NT2/D1 (cell line): Measurements from ENCODE around the gene ADAP2.
"Not testable (repeated sequence)": the region's sequence is repeated elsewhere in the genome, so short reads cannot be mapped to it uniquely, and the experiment has no call there.

Source experiments
- DNase-seq: peaks from one replicate; pipeline ENCODE4 v3.0.0-alpha.2; 2011; ENCODE audit warnings: low read depth, low spot score
- H3K27me3 ChIP-seq: 2 replicates; pipeline ENCODE4 v1.6.0; 2011; ENCODE audit warnings: mild to moderate bottlenecking; ENCODE audit not compliant: insufficient read length, insufficient read depth
- H3K36me3 ChIP-seq: 2 replicates; pipeline ENCODE4 v1.6.1; 2011; ENCODE audit warnings: mild to moderate bottlenecking, low read length, mixed read lengths; ENCODE audit not compliant: insufficient read depth, insufficient read length
- H3K4me1 ChIP-seq: 2 replicates; pipeline ENCODE4 v1.5.1; 2011; ENCODE audit not compliant: insufficient read depth, insufficient read length
- H3K4me3 ChIP-seq: 2 replicates; pipeline ENCODE4 v1.5.1; 2011; ENCODE audit warnings: low read depth; ENCODE audit not compliant: insufficient read length
- H3K9ac ChIP-seq: 2 replicates; pipeline ENCODE4 v1.6.0; 2011; ENCODE audit warnings: low read depth; ENCODE audit not compliant: insufficient read length
- H3K9me3 ChIP-seq: 2 replicates; pipeline ENCODE4 v1.5.1; 2011; ENCODE audit warnings: mild to moderate bottlenecking, low read length; ENCODE audit not compliant: insufficient read depth
- SUZ12 ChIP-seq: IDR thresholded peaks from 2 replicates; pipeline ENCODE4 v1.6.1; 2011; ENCODE audit not compliant: insufficient read length, insufficient read depth; ENCODE audit errors: extremely low read depth
- YY1 ChIP-seq: IDR thresholded peaks from 2 replicates; pipeline ENCODE4 v1.6.1; 2011; ENCODE audit not compliant: insufficient read length, insufficient read depth
- ZNF274 ChIP-seq: IDR thresholded peaks from 2 replicates; pipeline ENCODE4 v1.6.1; 2011; ENCODE audit warnings: mild to moderate bottlenecking, low read depth, low read length

Gene ADAP2

DNA sequence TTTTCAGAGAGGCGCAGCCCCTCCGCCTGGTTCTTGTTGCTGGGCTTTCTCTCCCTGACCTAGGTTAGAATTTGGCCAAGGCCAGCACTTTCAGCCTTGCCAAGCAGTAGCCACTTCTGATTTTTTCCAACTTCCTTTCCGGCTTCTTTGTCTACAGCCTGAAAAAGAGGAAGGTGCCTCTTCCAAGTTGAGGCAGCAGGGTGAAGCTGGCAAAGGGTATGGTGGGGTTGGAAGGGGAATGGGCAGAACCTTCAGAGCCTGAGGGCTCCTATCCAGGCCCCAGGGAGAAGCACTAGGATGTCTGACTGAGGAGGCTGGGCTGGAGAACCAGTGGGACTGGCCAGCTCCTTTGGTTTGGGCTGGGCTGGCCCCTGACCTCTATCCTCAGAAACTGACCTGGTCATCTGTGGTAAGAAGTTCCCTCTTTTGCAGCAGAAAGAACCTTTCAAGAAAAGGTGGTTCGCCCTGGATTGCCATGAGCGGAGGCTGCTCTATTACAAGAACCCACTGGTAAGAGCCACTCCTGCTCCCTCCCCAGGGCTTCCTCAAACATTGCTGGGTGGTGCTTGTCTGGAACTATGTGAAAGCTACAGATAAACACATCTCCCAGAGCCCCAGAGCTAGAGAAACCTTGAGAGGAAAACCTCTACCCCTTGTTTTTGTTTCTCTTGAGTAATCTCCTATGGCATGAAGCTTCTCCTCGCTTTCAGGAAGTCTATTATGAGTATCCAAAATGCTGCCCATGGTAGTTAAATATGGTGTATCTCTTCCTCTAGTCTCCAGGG, 32.5 kb downstream of the ADAP2 start:
- peaks cover 2% of the 10 kb centered on the region for H3K4me1 ChIP-seq
- no peak for DNase-seq
- H3K27me3 ChIP-seq: no peaks in the 10 kb centered on the region
- H3K9me3 ChIP-seq: no peaks in the 10 kb centered on the region
- no peaks in the 10 kb centered on the region for H3K36me3 ChIP-seq
- TF ChIP-seq ZNF274 (no peak), YY1 (no peak), SUZ12 (no peak)
- H3K4me3 ChIP-seq: no peak overlapping the region
- no peak overlapping the region for H3K9ac ChIP-seq

DNA sequence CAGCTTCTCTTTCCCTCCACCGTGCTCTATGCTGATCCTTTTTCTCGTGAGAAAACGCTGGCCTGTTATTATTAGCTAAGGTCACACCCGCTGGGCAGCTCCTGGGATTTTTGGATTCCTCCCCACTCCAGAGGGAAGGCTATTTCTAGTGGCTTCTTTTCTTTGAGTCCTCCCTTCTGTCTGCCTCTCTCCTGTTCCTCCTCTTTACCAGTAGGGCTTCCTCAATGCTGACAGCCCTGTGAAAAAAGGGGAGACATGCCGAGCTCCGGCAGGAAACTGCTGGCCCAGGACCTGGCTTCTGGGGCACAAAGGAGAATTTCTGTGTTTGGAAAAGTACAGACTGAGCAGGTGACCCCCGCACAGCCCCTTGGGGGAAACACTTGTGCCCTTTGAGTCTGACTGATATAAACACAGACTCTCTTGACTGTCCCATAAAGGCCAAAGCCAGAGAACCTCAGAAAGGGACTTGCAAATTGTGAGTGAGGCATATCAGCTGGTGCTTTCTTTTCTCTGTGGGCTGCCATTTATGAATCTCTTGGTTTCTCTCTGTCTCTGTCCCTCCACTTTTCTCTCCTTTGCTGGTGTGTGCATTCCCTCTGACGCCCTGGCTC, 35.1 kb downstream of the ADAP2 start:
- H3K27me3 ChIP-seq: no peaks in the 10 kb centered on the region
- no peak overlapping the region for H3K4me3 ChIP-seq
- no peaks in the 10 kb centered on the region for H3K9me3 ChIP-seq
- no peak for DNase-seq
- H3K36me3 ChIP-seq: no peaks in the 10 kb centered on the region
- TF ChIP-seq SUZ12: no peak
- no peak for TF ChIP-seq ZNF274
- no peak for TF ChIP-seq YY1
- H3K9ac ChIP-seq: no peak overlapping the region
- peaks cover 4% of the 10 kb centered on the region for H3K4me1 ChIP-seq

DNA sequence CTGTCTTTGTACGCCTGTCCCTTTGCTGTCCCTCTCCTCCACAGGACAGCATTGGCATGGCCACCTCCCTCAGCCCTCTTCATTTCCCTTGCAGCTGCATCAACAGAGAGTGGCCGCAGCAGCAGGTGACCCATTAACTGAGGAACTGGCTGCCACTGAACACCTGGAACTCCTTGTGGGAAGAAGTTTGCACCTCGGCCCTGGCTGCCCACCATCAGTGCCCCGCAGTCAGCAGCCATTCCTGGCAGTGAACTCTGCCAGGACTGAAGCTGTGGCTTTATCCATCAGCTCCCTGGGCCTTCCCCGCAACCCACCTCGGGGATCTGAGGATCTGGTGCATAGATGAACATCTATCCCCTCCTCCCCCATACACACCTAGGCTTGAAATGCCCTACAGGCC, 36.0 kb downstream of the ADAP2 start:
- no peaks in the 10 kb centered on the region for H3K27me3 ChIP-seq
- peaks cover 4% of the 10 kb centered on the region for H3K4me1 ChIP-seq
- H3K9ac ChIP-seq: no peak overlapping the region
- no peaks in the 10 kb centered on the region for H3K36me3 ChIP-seq
- no peak overlapping the region for H3K4me3 ChIP-seq
- H3K9me3 ChIP-seq: no peaks in the 10 kb centered on the region
- no peak for DNase-seq
- TF ChIP-seq YY1 (no peak), SUZ12 (no peak), ZNF274 (no peak)

DNA sequence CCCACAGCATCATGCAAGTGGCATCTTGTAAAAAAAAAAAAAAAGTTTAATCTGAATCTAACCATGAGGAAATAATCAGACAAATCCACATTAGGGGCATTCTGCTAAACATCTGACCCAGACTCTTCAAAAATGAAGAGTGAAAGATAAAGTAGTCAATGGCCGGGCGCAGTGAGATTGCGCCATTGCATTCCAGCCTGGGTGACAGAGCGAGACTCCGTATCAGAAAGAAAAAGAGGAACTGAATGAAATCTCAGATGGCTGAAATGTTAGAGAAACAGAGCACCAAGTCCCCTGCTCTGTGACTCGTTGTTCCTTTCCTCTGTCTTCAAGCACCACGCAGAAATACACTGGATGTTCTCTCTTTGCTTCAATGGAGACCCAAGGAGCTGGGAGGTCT, 36.4 kb downstream of the ADAP2 start:
- Histone ChIP-seq H3K9me3 (no peaks in the 10 kb centered on the region), H3K36me3 (no peaks in the 10 kb centered on the region), H3K9ac (no peak overlapping the region), H3K4me1 (peaks cover 4% of the 10 kb centered on the region), H3K4me3 (no peak overlapping the region), H3K27me3 (no peaks in the 10 kb centered on the region)
- TF ChIP-seq SUZ12: no peak
- DNase-seq: no peak

GRCh38 chr17:30961209-30962188, 39.8 kb downstream of the ADAP2 start:
- Histone ChIP-seq H3K36me3 (no peaks in the 10 kb centered on the region), H3K4me3 (no peak overlapping the region), H3K9me3 (no peaks in the 10 kb centered on the region), H3K4me1 (peaks cover 6% of the 10 kb centered on the region), H3K27me3 (no peaks in the 10 kb centered on the region), H3K9ac (no peak overlapping the region)
- no peak for TF ChIP-seq YY1
- TF ChIP-seq ZNF274: no peak
- TF ChIP-seq SUZ12: no peak
- DNase-seq: no peak

- not testable (repeated sequence) for H3K4me3 ChIP-seq, H3K9me3 ChIP-seq, H3K36me3 ChIP-seq, DNase-seq, H3K9ac ChIP-seq, H3K4me1 ChIP-seq, H3K27me3 ChIP-seq
These were observed 42.6 kb downstream of the ADAP2 start for GRCh38 chr17:30964312-30964711.

DNA sequence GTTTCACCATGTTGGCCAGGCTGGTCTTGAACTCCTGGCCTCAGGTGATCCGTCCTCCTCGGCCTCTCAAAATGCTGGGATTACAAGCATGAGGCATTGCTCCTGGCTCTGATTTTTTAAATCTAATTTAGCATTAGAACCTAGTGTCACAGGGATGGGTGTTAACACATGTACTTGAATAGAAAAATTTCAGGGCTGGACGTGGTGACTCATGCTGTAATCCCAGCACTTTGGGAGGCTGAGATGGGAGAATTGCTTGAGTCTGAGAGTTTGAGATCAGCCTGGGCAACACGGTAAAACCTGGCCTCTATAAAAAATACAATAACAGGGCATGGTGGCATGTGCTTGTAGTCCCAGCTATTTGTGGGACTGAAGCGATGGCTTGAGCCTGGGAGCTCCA, 43.1 kb downstream of the ADAP2 start:
- TF ChIP-seq ZNF274: no peak
- TF ChIP-seq YY1: no peak
- no peak for TF ChIP-seq SUZ12
- DNase-seq: no peak
- H3K4me3 ChIP-seq: no peak overlapping the region
- H3K9me3 ChIP-seq: no peaks in the 10 kb centered on the region
- no peak overlapping the region for H3K9ac ChIP-seq
- no peaks in the 10 kb centered on the region for H3K36me3 ChIP-seq
- peaks cover 4% of the 10 kb centered on the region for H3K4me1 ChIP-seq
- no peaks in the 10 kb centered on the region for H3K27me3 ChIP-seq
